Measurements from ENCODE around the gene HMGCS2.

GRCh38 chr1:119781434-119782210 is 12.9 kb upstream of the HMGCS2 start:
- TF ChIP-seq FOXP2 (optimal IDR thresholded peaks at IDR 0.05; ENCODE audit: control extremely low read depth, extremely low read length, insufficient read depth) (no peak), EZH2 (IDR thresholded peaks at IDR 0.05) (no peak), POLR2AphosphoS5 (IDR thresholded peaks at IDR 0.05; ENCODE audit: borderline replicate concordance, low read depth, low read length) (no peak)

All from SK-N-MC (cell line).